Germinal center (tissue), 1 donor: Measurements from ENCODE around the gene EBLN1.

Source experiments
- DNase-seq: peaks from one replicate; pipeline ENCODE4 v3.0.0; 2012; ENCODE audit warnings: mixed read lengths, low spot score

The EBLN1 gene

GRCh38 chr10:22217842-22218241 lies at the start of gene EBLN1:
Gene EBLN1, minus strand, starts transcription at chr10:22218015. Its CDS starts 8,032 bp downstream, at chr10:22209983.
- no peak for DNase-seq

GRCh38 chr10:22265839-22266537 lies 48.2 kb upstream of the EBLN1 start:
- no peak for DNase-seq

- no peak for DNase-seq
These were observed 45.3 kb upstream of the EBLN1 start for GRCh38 chr10:22263106-22263505.

GRCh38 chr10:22259280-22259679 lies 41.5 kb upstream of the EBLN1 start:
- peak; percentile 18 for DNase-seq

GRCh38 chr10:22258471-22258870 lies 40.7 kb upstream of the EBLN1 start:
- DNase-seq = no peak

GRCh38 chr10:22253580-22253882 lies 35.7 kb upstream of the EBLN1 start:
- no peak for DNase-seq

GRCh38 chr10:22252801-22253579 lies 35.2 kb upstream of the EBLN1 start:
- peak; percentile 11 for DNase-seq

- peak; percentile 19 for DNase-seq
These were observed 34.5 kb upstream of the EBLN1 start for GRCh38 chr10:22252224-22252800.

- peak; percentile 50 for DNase-seq
These were observed 34.0 kb upstream of the EBLN1 start for GRCh38 chr10:22251751-22252223.

GRCh38 chr10:22250897-22251660 lies 33.3 kb upstream of the EBLN1 start:
- no peak for DNase-seq

GRCh38 chr10:22247636-22248035 lies 29.8 kb upstream of the EBLN1 start:
- DNase-seq = no peak

- DNase-seq = no peak
These were observed 29.0 kb upstream of the EBLN1 start for GRCh38 chr10:22246680-22247391.

- no peak for DNase-seq
These were observed 27.8 kb upstream of the EBLN1 start for GRCh38 chr10:22245567-22245966.

- DNase-seq = no peak
These were observed 27.0 kb upstream of the EBLN1 start for GRCh38 chr10:22244855-22245254.

GRCh38 chr10:22244001-22244400 lies 26.2 kb upstream of the EBLN1 start:
- DNase-seq = no peak

GRCh38 chr10:22243321-22243720 lies 25.5 kb upstream of the EBLN1 start:
- no peak for DNase-seq

- no peak for DNase-seq
These were observed 13.4 kb upstream of the EBLN1 start for GRCh38 chr10:22231260-22231659.

GRCh38 chr10:22230158-22230833 lies 12.5 kb upstream of the EBLN1 start:
- peak; percentile 37 for DNase-seq

- DNase-seq = no peak
These were observed 12.0 kb upstream of the EBLN1 start for GRCh38 chr10:22229802-22230157.

- peak; percentile 87 for DNase-seq
These were observed 11.4 kb upstream of the EBLN1 start for GRCh38 chr10:22228943-22229801.
